NCI-H128 (cell line): ENCODE results near the gene DMD.
"Not testable (repeated sequence)": the region's sequence is repeated elsewhere in the genome, so short reads cannot be mapped to it uniquely, and the experiment has no call there.

Source experiments
- DNase-seq: peaks from one replicate; lab custom pipeline; 2025; ENCODE audit not compliant: unreplicated experiment; lab: John Stamatoyannopoulos, UW

The DMD gene

GRCh38 chrX:33211356-33212260, at the start of gene DMD:
Gene DMD (minus strand): TSS chrX:33211549. CDS start chrX:33211312, 237 bp downstream.
- no peak for DNase-seq

- DNase-seq: no peak
Observed at GRCh38 chrX:33252306-33252825, 41.0 kb upstream of the DMD start.

- no peak for DNase-seq
Observed at GRCh38 chrX:33218819-33219218, 7.5 kb upstream of the DMD start.

GRCh38 chrX:33210156-33210555, 1.2 kb downstream of the DMD start:
- DNase-seq: no peak

GRCh38 chrX:33207056-33207455, 4.3 kb downstream of the DMD start:
- DNase-seq: no peak

- DNase-seq: no peak
Observed at GRCh38 chrX:33205321-33205720, 6.0 kb downstream of the DMD start.

- DNase-seq: no peak
Observed at GRCh38 chrX:33204889-33205288, 6.5 kb downstream of the DMD start.

GRCh38 chrX:33198561-33199279, 12.6 kb downstream of the DMD start:
- no peak for DNase-seq

- no peak for DNase-seq
Observed at GRCh38 chrX:33195698-33196097, 15.7 kb downstream of the DMD start.

- no peak for DNase-seq
Observed at GRCh38 chrX:33194876-33195433, 16.4 kb downstream of the DMD start.

- no peak for DNase-seq
Observed at GRCh38 chrX:33194289-33194688, 17.1 kb downstream of the DMD start.

- no peak for DNase-seq
Observed at GRCh38 chrX:33190016-33190415, 21.3 kb downstream of the DMD start.

- no peak for DNase-seq
Observed at GRCh38 chrX:33188881-33189280, 22.5 kb downstream of the DMD start.

GRCh38 chrX:33188286-33188685, 23.1 kb downstream of the DMD start:
- DNase-seq: no peak

- DNase-seq: not testable (repeated sequence)
Observed at GRCh38 chrX:33184803-33185202, 26.5 kb downstream of the DMD start.

GRCh38 chrX:33183361-33183760, 28.0 kb downstream of the DMD start:
- DNase-seq: no peak

- no peak for DNase-seq
Observed at GRCh38 chrX:33178690-33179089, 32.7 kb downstream of the DMD start.

GRCh38 chrX:33178218-33178617, 33.1 kb downstream of the DMD start:
- DNase-seq: no peak

- DNase-seq: no peak
Observed at GRCh38 chrX:33175201-33175600, 36.1 kb downstream of the DMD start.

GRCh38 chrX:33171041-33171440, 40.3 kb downstream of the DMD start:
- no peak for DNase-seq

GRCh38 chrX:33161829-33162228, 49.5 kb downstream of the DMD start:
- DNase-seq: no peak

- no peak for DNase-seq
Observed at GRCh38 chrX:33160273-33160672, 51.1 kb downstream of the DMD start.
